Endometrial microvascular endothelial cells (primary cell): ENCODE data around the gene C1orf52. TPM values are rescaled to one million over a fixed set of nuclear protein-coding genes. Genes with fewer than 3 reads are reported as not detected.

Source experiments
- in situ Hi-C: cut with HindIII; loops from 2 replicates; pipeline ENCODE4 v1.10.0; 2017; ENCODE audit warnings: low sequenced_read_pairs, low pct_unique_long_range_greater_than_20kb; ENCODE audit errors: inconsistent ontology term
- total RNA-seq: library from RNA; depleted of rRNA; stranded (reverse); fragments of >200 nt; gene quantifications from one replicate; pipeline ENCODE4 v1.2.3, GENCODE V29; 2015; ENCODE audit errors: inconsistent ontology term

C1orf52 gene
- total RNA-seq, 1 donor from 2014 or later, result 35.2 TPM

DNA sequence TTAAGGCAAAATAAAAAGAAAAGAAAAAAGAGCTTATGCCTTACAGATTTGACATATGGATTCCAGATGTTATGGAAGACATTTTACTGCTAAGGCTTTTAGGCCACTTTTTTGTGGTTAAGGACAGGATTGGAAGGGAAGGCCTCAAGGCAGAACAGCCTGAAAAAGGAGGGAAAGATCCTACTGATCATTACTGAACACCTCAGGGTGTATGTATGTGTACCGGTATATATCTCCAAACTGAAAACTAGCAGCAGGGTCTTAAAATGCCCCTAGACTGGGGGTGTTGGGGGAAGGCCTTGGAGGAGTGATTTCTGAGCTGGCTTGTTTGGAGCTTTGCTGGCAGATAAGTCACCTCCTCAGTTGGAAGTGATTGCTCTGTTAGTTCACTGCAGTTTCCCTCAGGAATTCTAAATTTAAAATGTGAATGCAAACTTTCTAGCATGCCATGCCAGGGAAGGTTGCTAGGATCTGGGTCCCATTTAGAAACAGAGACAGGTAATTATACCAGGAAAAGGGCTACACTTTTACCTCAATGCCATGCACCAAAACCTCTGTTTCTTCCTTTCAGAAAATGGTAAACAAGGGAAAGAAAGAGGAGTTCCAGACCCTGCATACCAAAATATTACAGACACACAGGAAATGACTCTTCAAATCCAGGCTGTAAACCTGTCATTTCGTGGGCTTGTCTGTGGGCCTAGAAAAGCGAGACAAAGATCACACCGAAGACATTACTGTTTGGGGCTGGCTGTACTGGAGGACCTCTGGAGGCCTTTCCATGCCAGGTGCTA, 15.0 kb downstream of the C1orf52 start:
- in situ Hi-C loops, result no loop called here

DNA sequence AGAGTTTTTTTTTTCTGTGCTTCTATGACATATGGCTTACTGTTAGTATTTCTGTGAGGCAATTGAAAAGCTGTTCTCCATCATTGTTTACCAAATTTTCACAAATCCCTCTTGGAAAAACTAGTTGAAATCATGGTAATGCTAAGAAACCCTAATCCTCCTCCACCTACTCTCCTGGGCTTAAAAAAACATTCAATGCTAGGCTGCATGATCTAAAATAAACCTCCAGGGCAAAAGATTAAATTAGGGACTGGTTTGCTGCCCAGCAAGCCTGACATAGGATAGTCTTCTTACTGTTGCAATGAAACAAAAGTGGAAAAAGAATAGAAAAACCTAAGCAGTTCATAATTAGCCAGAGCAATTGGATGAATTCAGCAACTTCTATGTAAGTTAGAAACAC, 16.1 kb downstream of the C1orf52 start:
- in situ Hi-C loops, result no loop called here

DNA sequence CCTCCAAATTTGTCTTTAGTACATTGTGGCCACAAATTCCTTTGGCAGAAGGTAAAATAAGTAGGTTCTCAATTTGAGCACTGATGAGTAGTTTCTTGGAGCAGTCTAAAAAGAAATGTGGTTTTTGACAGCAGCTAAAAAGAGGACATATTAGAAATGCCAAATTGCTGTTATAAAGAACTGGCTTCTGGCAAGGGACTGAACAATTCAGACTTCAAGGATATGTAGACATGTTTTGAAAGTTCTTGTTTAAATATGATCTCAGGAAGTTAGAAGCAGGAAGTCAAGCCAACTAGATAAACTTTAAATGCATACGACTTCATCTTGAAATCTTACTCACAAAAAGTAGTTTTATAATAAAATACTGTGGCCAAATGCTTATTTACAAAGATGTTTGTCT, 18.8 kb downstream of the C1orf52 start:
- in situ Hi-C loops, result no loop called here

DNA sequence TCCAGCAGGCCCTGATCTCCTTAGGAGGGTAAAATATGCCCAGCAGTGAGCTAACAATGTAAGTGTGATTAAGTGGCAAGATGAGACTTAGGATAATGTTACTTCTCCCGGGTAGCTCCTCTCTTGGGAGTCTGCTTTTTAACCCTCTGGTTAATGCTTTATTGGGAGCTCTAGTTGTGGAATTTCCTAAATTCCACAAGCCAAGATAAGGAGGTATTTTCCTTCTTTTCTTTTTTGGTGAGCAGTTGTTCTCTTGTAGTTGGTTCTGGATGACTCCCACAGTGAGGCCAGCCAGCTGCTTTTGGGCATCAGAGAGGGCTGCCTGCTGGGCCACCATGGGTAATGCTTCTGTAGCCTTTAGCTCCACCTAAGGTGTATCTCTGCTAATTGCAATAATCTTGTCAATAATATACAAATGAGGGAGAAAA, 19.3 kb downstream of the C1orf52 start:
- in situ Hi-C loops, result no loop called here

DNA sequence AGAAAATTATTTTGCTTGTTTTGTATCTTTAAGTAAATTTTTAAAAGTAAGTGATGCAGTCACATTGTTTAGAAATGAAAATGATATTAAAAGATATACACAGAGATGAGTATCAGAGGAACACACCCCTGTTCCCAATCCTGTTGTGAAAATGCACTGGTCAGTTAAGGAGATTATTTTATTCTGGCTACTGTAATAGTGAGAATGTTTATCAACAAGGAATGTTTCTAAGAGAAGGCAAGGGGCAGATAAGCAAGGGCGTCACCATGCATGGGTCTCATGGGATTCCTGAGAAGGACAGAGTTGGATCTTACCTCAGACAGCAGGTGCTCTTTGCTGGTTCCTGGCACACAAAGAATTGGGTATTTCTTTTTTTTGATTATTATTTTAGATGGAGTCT, 21.8 kb downstream of the C1orf52 start:
- in situ Hi-C loops, result no loop called here

DNA sequence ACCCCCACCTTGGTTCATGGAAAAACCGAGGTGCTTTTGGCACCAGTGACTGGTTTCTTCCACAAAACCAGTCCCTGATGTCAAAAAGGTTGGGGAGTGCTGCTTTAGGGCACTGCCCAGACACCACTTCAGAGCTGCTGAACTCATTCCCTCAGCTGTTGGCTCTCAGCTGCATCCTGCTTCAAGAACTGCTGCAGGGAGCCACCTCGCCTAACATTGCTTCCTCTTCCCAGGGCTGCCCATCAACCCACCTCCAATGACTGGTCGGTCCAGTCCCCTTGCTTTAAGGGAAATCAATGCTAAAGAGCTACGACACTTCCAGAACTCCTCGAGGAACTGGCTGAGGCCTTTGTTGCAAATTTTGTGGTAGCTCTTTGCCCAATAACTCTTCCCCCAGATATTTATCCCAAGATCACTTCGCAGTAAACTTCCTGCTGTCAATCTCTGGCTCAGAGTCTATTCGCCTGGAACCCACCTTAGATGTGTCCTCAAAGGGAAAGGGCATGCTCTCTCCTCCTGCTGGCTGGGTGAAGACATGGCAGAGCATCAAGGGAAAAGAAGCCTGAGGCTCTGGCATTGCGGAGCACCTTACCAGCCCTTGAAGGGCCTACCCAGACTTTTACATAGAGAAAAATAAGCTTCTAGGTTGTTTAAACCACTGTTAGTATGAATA, 29.0 kb downstream of the C1orf52 start:
- in situ Hi-C loops, result no loop called here

DNA sequence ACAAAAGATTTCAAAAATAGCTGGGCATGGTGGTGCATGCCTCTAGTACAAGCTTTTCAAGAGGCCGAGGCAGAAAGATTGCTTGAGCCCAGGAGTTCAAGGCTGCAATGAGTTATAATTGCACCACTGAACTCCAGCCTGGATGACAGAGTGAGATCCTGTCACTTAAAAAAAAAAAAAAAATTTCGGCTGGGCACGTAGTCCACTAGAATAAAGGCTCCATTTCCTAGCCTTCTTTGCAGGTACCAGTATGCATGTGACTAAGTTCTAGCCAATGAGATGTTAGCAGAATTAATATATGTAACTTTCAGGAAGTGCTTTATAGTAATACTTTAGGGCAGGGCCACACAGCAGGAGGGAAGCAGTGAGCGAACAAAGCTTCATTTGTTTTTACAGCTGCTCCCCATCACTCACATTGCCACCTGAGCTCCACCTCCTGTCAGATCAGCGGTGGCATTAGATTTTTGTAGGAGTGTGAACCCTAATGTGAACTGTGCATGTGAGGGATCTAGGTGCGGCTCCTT, 29.8 kb downstream of the C1orf52 start:
- in situ Hi-C loops, result no loop called here

DNA sequence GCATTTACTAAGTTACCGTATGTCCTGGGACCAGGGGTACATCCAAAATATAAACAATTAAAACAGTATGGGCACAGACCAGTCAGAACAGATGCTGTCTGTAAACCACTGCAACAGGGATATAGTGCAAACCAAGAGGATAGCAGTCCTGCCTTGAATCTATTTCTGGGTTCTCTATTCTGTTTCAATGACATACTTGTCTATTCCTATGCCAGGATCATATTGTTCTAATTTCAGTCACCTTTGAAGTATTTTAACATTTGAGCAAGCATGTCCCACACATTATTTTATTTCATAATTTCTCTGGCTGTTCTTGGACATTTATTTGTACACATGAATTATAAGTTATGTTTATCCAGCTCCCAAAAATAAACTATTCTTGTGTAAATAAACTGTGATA, 30.5 kb downstream of the C1orf52 start:
- in situ Hi-C loops, result no loop called here

DNA sequence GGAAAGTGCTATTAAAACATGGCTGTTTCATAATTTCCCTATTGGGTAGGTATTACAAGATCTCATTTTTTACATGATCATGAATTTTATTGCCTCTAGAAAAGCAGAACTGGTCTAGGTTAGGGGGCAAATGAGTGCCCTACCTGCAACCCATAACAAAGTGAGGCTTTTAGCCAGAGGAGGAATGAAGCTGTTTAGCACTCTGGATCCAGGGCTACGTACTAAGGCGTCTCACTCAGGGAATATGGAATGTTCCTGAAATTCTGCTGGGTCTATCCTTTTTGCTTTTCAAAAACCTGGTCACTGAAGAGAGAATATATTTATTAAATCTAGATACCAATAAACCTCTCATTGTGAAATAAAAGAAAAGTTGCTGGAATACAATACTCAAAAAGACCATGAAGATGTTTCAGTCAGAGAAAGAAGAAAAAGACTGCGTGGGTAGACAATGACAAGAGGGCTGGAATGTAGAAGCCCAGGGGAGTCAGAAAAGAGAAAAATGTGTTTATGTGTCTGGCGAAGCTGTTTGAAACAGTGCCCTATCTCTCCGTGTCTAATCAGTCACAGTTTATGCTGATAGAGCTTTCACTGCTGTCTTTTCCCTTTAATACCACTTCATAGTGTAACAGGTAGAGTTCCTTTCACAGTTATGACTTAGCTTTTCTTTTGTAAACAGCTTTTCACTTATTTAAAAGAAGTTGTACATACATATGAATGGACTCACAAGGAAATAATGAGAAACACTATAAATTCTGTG, 33.7 kb downstream of the C1orf52 start:
- in situ Hi-C loops, result no loop called here

DNA sequence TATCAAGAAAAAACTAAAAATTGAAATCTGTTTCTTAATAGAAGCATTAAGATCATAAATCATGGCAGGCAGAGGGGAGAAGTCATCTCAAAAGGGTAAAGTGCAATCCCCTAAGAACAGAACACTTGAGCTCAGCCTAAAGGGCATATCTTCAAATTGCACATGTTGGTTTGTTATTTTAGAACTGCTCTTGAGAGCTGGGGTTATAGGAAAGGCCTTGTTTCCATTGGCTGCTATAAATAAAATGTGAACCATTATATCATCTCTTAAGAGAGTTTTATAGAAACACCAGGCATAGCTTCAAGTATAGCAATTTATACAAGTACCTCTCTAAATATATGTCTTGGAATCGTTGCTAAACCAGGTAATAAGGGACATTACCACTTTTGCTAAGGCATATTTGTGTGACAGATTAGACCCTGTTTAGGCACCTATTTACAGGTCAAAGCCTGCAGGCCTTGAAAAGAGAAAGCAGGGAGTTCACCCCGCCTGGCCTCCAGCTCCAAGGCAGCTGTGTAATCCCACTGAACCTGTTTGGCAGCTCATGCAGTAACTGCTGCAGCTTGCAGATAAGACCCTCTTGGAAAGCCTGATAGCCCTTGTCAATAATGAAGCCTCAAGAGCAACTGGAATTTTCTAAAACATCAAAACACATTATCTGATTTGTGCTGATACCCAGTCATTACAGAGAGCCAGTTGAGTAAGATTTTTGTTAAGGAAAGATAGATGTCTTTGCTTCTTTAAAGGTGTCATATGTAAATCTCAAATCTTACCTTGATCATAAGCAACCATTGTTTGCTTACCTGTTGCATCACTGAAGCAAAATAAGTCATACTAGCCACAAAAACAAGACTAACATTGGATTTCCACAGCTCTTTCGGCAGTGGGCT, 34.5 kb downstream of the C1orf52 start:
- in situ Hi-C loops, result no loop called here

DNA sequence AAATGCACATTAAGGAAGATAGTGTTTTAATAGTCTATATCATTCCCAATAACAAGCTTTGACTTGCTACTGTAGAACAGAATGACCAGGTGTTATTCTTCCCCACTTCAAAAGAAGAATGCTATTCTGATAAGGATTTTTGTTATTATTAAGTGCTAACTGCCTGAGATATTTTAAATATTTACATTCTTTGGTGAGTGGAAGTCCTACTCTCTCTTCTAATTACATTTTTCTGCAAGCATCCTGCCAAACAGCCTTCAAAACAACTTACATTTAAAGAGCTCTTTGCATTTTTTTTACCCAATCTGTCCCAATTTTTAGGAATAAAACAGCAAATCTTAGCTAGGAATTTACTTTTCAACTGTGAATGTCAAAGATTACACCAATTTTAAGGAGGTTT, 35.2 kb downstream of the C1orf52 start:
- in situ Hi-C loops, result no loop called here

DNA sequence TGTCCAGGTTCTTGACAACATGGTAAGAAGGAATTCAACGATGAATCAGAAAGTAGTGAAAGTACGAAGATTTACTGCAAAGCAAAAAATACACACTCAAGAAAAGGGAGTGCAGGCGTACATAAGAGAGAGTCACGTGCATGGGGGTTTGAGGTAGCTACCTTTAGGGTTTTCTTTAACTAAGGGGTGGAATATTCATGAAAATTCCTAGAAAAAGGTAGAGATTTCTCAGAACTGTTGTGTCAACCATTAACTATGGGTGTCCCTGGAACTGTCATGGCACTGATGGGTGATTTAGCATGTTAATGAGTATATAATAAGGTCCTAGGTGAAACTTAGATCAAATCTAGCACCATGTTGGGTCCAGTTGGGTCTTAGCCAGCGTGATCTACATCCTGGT, 36.1 kb downstream of the C1orf52 start:
- in situ Hi-C loops, result no loop called here

DNA sequence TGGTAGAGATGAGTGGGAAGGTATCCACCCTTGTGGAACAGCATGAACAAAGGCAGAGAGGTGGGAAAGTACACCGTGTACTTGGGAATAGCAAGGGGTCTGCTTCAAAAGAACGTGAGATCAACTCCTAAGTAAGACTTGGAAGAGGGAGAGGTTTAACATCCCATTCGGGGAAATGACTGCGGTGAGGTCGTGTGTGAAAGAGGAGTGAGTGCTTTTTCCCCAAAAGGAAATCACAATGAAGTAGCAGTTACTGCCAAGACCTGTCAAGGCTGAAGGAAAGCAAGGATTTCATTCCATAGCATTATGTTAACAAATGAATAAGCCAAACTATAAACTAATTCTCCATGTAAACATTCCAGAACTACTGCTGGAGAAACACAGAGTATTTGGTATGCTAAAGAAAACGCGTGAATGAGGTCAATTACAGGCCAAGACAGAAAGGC, 38.7 kb downstream of the C1orf52 start:
- in situ Hi-C loops, result no loop called here

DNA sequence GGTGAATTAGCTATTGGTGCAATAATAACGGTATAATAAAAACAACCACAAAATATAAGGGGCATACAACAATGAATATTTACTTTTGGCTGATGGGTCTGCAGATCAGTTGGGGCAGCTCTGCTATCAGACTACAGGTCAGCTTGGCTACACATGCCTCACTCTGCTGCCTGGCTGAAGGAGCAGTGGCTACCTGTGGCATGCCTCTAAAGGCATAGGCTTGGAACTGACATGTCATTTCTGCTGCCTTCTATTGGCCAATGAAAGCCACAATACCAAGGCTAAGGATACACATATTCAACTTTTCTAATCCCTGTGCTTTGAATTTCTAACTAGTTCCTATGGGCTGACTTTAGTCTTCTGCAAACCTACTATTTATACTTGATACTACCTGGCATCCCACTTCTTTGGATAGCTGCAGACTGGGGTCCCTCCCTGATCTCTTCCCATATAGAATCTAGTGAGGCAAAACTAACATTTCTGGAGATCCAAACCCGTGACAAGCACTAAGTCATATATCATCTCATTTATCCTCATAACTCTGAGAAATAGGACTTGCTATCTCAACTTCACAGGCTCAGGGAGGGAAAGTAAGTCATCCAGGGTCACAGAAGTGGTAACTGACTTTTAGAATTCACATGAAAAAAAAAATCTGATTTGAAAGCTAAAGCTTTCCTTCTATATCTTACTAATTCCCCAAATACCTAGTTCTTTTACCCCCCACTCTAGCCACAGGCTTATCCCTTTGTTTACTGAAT, 39.4 kb downstream of the C1orf52 start:
- in situ Hi-C loops, result no loop called here

DNA sequence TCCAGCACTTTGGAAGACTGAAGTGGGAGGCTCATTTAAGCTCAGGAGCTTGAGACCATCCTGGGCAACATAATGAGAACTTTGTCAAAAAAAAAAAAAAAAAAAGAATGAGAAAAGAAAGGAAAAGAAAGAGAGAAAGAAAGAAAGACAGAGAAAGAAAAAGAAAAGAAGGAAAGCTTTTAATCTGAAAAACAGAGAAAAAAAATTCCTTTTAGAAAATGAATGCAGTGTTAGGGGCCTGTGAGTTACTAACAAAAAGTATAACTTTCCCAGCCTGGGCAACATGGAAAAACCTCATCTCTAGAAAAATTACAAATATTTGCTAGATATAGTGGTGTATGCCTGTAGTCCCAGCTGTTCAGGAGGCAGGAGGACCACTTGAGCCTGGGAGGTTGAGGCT, 42.8 kb downstream of the C1orf52 start:
- in situ Hi-C loops, result no loop called here

DNA sequence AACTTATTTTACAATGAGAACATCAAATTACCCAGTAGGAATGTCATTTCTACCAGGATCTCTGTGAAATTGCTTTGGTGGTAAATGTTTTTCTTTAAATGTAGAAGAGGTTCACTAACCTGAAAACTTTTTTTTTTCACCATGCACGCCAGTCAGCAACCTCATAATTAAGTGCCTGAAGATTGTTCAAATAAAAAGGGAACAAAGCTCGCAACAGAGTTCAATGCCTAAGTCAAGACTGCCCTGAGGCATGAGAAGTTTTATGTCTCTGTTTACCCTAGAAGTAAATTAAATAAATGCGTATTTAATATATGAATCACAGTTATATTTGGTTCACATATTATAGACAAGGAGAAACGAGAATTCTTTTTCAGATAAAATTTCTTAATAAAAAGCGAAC, 44.8 kb downstream of the C1orf52 start:
- in situ Hi-C loops, result no loop called here

DNA sequence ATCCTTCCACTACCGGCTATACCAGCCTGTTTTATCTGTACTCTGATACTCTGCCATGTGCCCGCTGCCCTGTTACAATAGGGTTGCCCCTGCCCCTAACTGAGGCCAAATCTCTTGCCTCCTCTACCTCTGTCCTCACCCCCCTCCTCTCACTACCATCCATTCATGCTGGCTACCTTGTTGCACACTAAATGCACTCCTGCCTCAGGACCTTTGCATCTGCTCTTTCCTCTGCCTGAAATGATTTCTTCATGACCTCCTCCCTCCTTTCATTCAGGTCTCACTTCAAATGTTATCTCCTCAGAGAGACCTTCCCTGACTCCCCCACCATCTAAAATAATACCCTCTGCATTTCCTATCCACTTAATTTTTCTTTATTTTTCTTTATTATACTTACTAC, 51.0 kb downstream of the C1orf52 start:
- in situ Hi-C loops, result no loop called here

DNA sequence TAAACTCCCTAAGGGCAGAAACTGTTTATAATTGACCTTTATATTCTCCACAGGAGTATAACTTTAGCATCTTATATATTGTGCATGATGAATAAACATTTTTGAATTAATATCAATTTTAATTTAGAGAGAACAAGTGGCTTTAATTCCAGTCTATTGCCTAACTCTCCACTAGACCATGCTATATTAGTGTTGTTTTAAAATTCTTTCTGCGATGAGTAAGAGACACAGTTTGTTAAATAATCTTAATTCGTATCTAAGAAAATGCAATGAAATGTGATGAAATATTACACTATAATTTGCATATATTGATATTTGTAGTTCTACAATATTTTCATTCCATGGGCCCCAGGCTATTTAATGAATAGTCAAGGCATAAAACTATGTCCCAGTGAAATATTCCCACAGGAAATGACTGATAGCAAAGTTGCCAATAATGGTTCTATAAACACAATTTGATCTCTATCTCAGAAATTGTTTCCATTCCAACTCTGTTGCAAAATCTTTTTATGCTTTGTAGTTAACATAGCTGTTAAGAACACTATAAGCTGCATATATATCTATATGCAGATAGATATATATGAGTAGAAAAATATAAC, 55.8 kb downstream of the C1orf52 start:
- in situ Hi-C loops, result no loop called here
